ENCODE results near the gene NPTXR. TPM values are rescaled to one million over a fixed set of nuclear protein-coding genes. Genes with fewer than 3 reads are reported as not detected.
A peak's percentile ranks its signal among the peaks of the same experiment; 100 is the strongest.

NPTXR gene
- total and polyA plus RNA-seq, 2 donors from 2014 or later: 1.1 to 12.5 TPM

- no peaks in the 10 kb centered on the region for H3K4me1 ChIP-seq (ENCODE audit: control insufficient read depth in 2 of 3, insufficient read depth in 2 of 3, low read depth in 1 of 3, low read length in 3 of 3)
- no peak for FAIRE-seq
These were observed 13.6 kb downstream of the NPTXR start for GRCh38 chr22:38830026-38830844.

GRCh38 chr22:38829485-38829884 lies 14.3 kb downstream of the NPTXR start:
- Histone ChIP-seq H3K9me3 (ENCODE audit: control insufficient read depth in 2 of 3, insufficient read depth in 1 of 3, low read length in 3 of 3) (peaks cover 0 to 7% (median 0%) of the 10 kb centered on the region in 3 donors), H3K4me3 (ENCODE audit: low read length in 3 of 3) (no peak overlapping the region), H3K9ac (ENCODE audit: low read length in 3 of 3) (no peak overlapping the region), H3K27me3 (ENCODE audit: control insufficient read depth, insufficient read depth, low read length) (no peaks in the 10 kb centered on the region), H3K36me3 (ENCODE audit: control insufficient read depth in 2 of 3, insufficient read depth in 3 of 3, low read length in 3 of 3) (no peaks in the 10 kb centered on the region), H3K27ac (ENCODE audit: low read depth in 2 of 2, low read length in 2 of 2) (no peak overlapping the region), H3K4me1 (ENCODE audit: control insufficient read depth in 2 of 3, insufficient read depth in 2 of 3, low read depth in 1 of 3, low read length in 3 of 3) (no peaks in the 10 kb centered on the region)
- TF ChIP-seq CTCF (IDR thresholded peaks at IDR 0.05; ENCODE audit: borderline replicate concordance, extremely low read depth, insufficient read depth): no peak
- DNase-seq (no peak), FAIRE-seq (no peak)
- intact Hi-C loops (cut with DNase I): no loop called here

More at GRCh38 chr22:38830026-38830844, 13.6 kb downstream of the NPTXR start:
- DNase-seq: peak in 1 of 5 donors; percentile 20
- no peak overlapping the region for H3K9ac ChIP-seq (ENCODE audit: low read length in 3 of 3)
- TF ChIP-seq CTCF (IDR thresholded peaks at IDR 0.05; ENCODE audit: borderline replicate concordance, extremely low read depth, insufficient read depth): no peak
- H3K9me3 ChIP-seq (ENCODE audit: control insufficient read depth in 2 of 3, insufficient read depth in 1 of 3, low read length in 3 of 3): peaks cover 0 to 7% (median 0%) of the 10 kb centered on the region in 3 donors
- no peaks in the 10 kb centered on the region for H3K36me3 ChIP-seq (ENCODE audit: control insufficient read depth in 2 of 3, insufficient read depth in 3 of 3, low read length in 3 of 3)
- H3K27me3 ChIP-seq (ENCODE audit: control insufficient read depth, insufficient read depth, low read length): no peaks in the 10 kb centered on the region
- no peak overlapping the region for H3K27ac ChIP-seq (ENCODE audit: low read depth in 2 of 2, low read length in 2 of 2)
- H3K4me3 ChIP-seq (ENCODE audit: low read length in 3 of 3): no peak overlapping the region
- intact Hi-C loops (cut with DNase I): no loop called here

- H3K27me3 ChIP-seq (ENCODE audit: control insufficient read depth, insufficient read depth, low read length): no peaks in the 10 kb centered on the region
- H3K9ac ChIP-seq (ENCODE audit: low read length in 3 of 3): no peak overlapping the region
- no peaks in the 10 kb centered on the region for H3K4me1 ChIP-seq (ENCODE audit: control insufficient read depth in 2 of 3, insufficient read depth in 2 of 3, low read depth in 1 of 3, low read length in 3 of 3)
- no peak overlapping the region for H3K4me3 ChIP-seq (ENCODE audit: low read length in 3 of 3)
- no peak overlapping the region for H3K27ac ChIP-seq (ENCODE audit: low read depth in 2 of 2, low read length in 2 of 2)
- FAIRE-seq (no peak), DNase-seq (no peak)
- intact Hi-C loops (cut with DNase I): no loop called here
- H3K36me3 ChIP-seq (ENCODE audit: control insufficient read depth in 2 of 3, insufficient read depth in 3 of 3, low read length in 3 of 3): no peaks in the 10 kb centered on the region
- TF ChIP-seq CTCF (IDR thresholded peaks at IDR 0.05; ENCODE audit: borderline replicate concordance, extremely low read depth, insufficient read depth): no peak
- peaks cover 0 to 7% (median 0%) of the 10 kb centered on the region in 3 donors for H3K9me3 ChIP-seq (ENCODE audit: control insufficient read depth in 2 of 3, insufficient read depth in 1 of 3, low read length in 3 of 3)
These were observed 15.1 kb downstream of the NPTXR start for GRCh38 chr22:38828616-38829205.

Data from kidney (tissue), 14 donors.